HCT116 (cell line): ENCODE measurements around the gene TMTC2.

Experiments used
- TF ChIP-seq, protein P1 (sequence below), 3 experiments: fragments of 200-600 bp in 1 of 3; sonication (generic) in 1 of 3; IDR thresholded peaks in 2 of 3; conservative IDR thresholded peaks in 1 of 3; 2 replicates each; pipeline ENCODE4 v1.5.1; 2012 to 2017; ENCODE audit warnings: low read depth in 2 of 3, low read length in 2 of 3, antibody characterized with exemption in 1 of 3, borderline replicate concordance in 1 of 3, control low read depth in 1 of 3, mild to moderate bottlenecking in 1 of 3, mixed read lengths in 1 of 3, mixed run types in 1 of 3, moderate library complexity in 1 of 3; ENCODE audit not compliant: insufficient read depth in 1 of 3
- TF ChIP-seq, protein P2 (sequence below): IDR thresholded peaks from 2 replicates; pipeline ENCODE4 v1.6.1; 2012; ENCODE audit warnings: low read depth

- TF ChIP-seq, protein P1, sequence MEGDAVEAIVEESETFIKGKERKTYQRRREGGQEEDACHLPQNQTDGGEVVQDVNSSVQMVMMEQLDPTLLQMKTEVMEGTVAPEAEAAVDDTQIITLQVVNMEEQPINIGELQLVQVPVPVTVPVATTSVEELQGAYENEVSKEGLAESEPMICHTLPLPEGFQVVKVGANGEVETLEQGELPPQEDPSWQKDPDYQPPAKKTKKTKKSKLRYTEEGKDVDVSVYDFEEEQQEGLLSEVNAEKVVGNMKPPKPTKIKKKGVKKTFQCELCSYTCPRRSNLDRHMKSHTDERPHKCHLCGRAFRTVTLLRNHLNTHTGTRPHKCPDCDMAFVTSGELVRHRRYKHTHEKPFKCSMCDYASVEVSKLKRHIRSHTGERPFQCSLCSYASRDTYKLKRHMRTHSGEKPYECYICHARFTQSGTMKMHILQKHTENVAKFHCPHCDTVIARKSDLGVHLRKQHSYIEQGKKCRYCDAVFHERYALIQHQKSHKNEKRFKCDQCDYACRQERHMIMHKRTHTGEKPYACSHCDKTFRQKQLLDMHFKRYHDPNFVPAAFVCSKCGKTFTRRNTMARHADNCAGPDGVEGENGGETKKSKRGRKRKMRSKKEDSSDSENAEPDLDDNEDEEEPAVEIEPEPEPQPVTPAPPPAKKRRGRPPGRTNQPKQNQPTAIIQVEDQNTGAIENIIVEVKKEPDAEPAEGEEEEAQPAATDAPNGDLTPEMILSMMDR (IDR thresholded peaks at IDR 0.05 in 2 of 3, conservative IDR thresholded peaks at IDR 0.05 in 1 of 3; ENCODE audit: borderline replicate concordance in 1 of 3, insufficient read depth in 1 of 3, low read depth in 2 of 3, low read length in 2 of 3), result no peak
- TF ChIP-seq, protein P2, sequence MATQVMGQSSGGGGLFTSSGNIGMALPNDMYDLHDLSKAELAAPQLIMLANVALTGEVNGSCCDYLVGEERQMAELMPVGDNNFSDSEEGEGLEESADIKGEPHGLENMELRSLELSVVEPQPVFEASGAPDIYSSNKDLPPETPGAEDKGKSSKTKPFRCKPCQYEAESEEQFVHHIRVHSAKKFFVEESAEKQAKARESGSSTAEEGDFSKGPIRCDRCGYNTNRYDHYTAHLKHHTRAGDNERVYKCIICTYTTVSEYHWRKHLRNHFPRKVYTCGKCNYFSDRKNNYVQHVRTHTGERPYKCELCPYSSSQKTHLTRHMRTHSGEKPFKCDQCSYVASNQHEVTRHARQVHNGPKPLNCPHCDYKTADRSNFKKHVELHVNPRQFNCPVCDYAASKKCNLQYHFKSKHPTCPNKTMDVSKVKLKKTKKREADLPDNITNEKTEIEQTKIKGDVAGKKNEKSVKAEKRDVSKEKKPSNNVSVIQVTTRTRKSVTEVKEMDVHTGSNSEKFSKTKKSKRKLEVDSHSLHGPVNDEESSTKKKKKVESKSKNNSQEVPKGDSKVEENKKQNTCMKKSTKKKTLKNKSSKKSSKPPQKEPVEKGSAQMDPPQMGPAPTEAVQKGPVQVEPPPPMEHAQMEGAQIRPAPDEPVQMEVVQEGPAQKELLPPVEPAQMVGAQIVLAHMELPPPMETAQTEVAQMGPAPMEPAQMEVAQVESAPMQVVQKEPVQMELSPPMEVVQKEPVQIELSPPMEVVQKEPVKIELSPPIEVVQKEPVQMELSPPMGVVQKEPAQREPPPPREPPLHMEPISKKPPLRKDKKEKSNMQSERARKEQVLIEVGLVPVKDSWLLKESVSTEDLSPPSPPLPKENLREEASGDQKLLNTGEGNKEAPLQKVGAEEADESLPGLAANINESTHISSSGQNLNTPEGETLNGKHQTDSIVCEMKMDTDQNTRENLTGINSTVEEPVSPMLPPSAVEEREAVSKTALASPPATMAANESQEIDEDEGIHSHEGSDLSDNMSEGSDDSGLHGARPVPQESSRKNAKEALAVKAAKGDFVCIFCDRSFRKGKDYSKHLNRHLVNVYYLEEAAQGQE, result no peak
Measured at GRCh38 chr12:82874945-82875344, 188.2 kb downstream of the TMTC2 start.
